HG02981 (cell line): ENCODE measurements around the gene CYS1.

Source experiments
- ATAC-seq: cut with Tn5 transposase; IDR thresholded peaks from one replicate; pipeline ENCODE4 v1.9.1; 2021; ENCODE audit warnings: mild to moderate bottlenecking, moderate library complexity; ENCODE audit not compliant: unreplicated experiment

Gene CYS1

GRCh38 chr2:10048501-10049171 lies 31.6 kb downstream of the CYS1 start:
- ATAC-seq, result no peak

- no peak for ATAC-seq
These were observed 32.4 kb downstream of the CYS1 start for GRCh38 chr2:10047616-10048500.

DNA sequence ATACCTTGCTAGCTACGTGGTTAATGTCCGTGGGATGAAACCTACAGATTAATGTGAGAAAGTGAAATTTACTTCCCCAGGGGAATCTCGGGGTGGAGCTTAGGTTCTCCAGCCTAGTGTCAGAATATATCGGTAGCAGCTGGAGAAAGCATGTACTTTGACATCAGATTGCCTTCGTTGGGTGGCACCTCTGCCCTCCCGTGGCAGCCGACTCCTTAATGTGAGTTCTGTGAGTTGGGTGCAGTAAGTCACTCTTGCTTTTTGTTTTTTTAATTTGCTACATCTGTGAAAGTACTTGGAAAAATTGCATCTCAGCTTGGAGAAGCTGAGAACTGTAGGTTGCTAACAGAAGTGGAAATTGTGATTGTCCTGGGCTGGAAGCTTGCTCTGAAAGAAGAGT lies 33.3 kb downstream of the CYS1 start:
- no peak for ATAC-seq

DNA sequence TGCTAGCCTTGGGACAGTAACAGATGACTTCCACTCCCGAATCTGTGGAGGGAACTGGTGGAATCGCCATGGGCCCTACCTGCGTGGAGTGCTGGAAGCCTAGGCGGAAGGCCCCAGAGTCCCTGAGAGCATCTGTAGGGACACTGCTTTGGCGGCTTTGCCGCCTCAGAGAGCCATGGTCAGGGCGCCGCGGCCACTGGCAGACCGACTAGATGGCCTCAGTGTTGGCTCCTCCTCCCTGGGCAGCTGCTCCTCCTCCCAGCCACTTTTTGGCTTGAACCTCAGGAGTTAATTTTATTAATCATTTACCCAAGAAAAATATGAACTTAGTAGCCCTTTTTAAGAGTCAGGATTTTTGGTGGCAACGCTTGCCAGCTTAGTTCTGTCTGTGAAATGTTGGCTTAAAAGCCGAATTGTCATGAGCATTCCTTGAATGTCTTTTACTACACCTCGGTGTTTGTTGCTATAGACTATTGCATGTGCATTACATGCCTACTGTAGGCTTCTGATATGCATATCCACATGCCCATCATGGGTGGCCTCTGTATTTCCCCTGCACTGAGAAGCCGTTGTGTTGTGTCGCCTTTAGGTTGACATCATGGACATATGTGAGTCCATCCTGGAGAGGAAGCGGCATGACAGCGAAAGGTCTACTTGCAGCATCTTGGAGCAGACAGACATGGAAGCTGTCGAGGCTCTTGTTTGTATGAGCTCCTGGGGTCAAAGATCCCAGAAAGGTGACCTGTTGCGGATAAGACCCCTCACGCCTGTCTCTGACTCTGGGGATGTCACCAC lies 34.5 kb downstream of the CYS1 start:
- no peak for ATAC-seq

DNA sequence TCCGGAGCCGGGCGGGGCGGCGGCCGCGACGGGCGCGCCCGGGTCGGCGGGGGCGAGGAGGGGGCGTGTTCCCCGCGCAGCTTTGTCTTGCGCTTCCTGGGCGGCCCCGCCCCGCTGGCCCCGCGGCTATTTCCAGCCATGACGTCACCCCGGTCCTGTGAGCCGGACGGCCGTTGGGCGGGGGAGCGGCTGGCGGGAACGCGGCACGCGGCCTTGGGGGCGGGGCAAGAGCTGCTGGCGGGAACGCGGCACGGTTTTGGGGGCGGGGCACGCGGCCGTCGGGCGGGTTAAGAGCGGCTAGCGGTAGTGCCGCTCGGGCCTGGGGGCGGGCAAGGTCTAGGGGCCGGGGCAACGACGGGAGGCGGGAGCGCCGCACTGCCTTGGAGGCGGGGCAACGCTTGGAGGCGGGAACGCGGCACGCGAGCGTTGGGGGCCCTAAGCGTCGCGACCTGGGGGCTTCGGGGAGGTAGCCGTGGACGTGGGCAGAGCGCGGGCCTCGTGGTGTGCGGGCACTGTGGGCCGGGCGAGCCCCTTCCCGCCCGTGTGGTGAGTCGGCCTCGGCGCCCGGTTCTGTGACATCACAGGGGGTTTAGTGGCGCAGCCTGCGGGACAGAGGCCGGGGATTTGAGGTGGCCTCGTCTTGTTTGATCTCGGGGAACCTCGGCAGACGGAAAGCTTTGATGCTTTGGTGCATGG lies 36.2 kb downstream of the CYS1 start:
- ATAC-seq, result peak; percentile 60

GRCh38 chr2:10043256-10043905 lies 36.8 kb downstream of the CYS1 start, which contains the start of gene KLF11:
TSS of gene KLF11 (plus strand) at chr2:10043550. CDS start at chr2:10043717, 167 bp downstream.
- ATAC-seq, result peak; percentile 72

GRCh38 chr2:10042301-10043161 lies 37.7 kb downstream of the CYS1 start:
- ATAC-seq, result no peak

DNA sequence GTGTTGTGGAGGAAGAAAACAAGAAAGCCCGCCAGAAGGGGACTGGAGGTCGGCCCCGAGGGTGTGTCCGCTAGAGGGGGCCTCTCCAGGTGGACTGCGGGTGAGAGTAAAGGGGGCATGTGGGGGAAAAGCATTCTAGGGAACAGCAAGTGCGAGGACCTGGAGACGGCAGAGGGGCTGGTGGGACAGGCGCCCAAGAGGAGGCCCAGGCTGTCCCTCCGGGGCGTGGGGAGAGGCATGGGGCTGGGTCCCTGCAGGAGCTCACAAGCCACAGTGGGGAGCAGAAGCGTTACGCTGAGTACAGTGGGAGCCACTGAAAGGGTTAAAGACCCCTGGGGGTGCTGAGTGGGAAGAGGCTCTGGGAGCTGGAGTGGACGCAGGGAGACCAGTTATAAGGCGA lies 38.5 kb downstream of the CYS1 start:
- no peak for ATAC-seq

DNA sequence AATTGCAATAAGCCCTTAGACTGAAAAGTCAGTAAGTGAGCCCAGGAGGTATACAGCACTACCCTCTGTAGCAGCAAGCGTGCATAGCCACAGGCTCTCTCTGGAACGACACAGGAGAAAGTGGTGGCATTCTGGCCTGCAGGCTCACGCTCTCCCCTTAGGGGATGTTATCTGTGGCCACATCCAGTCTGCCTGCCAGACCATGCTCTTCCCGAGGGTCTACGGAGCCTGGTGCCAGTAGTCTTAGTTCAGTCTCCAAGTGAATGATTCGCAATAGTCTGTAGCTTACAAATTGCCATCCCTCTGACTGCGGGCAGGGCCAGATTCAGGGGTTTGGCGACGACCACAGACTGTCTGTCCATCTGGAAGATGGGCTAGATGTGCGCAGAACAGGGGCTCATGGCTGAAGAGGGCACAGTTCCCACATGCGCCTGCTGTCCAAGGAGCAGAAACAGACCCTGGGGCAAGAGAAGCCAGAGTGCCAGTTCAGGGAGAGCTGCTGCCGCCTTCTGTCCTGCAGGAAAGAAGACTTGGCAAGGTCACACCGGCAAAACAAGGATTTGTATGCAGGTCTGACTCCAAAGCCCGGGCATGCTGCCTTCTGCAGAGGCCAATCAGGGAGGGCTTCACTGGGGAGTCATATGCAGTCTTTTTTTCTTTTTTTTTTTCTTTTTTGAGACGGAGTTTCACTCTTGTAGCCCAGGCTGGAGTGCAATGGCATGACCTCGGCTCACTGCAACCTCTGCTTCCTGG lies 40.4 kb downstream of the CYS1 start:
- ATAC-seq, result no peak

DNA sequence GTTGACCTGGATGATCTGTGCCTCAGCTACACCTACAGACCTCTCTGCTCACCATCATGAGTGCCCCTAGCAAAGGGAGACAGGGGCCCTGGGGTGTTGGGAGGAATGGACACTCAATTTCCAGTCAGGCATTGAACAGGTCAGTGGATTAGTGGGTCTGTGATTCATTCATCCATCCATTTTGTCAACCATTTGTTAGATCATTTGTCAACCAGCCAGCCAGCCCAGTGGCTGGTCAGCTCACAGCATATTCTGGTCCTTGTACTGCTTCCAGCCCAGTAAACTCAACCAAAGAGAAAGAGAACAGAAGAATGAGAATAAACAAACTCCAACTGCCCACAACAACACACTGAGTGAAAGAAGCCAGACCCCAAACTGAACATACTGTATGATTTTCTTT lies 41.5 kb downstream of the CYS1 start:
- no peak for ATAC-seq

DNA sequence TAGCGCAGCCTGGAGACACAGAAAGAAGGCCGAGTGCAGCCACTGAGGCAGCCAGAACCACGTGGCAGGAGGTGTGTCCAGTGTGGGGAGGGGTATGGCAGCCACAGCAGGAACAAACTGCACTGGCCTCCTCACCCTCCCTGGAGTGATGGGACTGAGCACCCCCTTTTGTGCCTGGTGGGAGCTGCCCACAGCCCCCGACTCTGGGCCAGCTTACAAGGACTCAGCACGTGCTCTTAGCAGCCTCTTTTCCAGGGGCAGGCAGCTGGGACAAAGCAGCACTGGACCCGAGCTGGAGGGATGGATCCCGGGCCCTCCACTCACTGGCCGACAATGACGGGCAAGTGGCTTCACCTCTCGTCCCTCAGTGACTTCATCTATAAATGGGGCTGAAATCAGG lies 42.1 kb downstream of the CYS1 start:
- no peak for ATAC-seq

GRCh38 chr2:10036095-10036884 lies 43.9 kb downstream of the CYS1 start:
- ATAC-seq, result peak; percentile 55

- no peak for ATAC-seq
These were observed 44.6 kb downstream of the CYS1 start for GRCh38 chr2:10035633-10036032.

DNA sequence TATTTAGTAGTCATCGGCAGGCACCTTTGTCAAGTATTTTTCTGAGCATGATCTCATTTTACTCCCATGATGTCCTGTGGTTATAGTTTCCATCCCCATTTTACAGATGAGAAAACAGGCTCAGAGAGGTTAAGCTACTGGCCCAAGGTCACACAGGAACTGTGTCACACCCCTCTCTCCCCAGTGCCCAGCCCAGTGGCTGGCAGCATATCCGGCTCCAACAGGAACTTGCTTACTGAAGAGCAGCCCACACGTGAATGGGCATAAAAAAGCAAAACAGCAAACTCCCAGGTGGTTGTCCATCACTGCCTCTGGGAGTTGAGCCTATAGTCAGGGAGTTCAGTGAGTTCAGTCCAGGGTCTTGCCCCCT lies 45.2 kb downstream of the CYS1 start:
- ATAC-seq, result no peak

- ATAC-seq, result no peak
These were observed 45.7 kb downstream of the CYS1 start for GRCh38 chr2:10034333-10035052.

GRCh38 chr2:10033251-10034006 lies 46.8 kb downstream of the CYS1 start:
- ATAC-seq, result no peak

- ATAC-seq, result no peak
These were observed 47.5 kb downstream of the CYS1 start for GRCh38 chr2:10032746-10033105.
